ENCODE measurements around the gene ANKRD60.

DNA sequence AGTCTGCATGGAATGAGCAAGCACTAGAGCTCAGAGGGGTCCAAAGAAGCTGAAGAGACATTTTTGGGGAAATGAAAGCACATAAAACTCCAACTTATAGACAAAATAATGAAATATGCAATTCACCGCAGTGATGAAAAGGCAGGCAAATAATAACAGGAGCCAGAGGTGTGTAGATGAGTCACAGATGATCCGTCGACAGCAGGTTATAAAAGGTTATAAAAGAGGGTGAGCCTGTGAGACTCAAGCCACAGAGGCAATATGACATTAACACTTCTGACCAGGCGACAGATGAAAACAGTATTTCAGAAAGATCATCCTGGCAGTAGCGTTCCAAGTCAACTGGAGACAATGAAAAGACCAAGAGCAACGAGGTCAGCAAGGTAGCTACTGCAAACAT, 35.8 kb upstream of the ANKRD60 start:
- TF ChIP-seq POLR2A (IDR thresholded peaks at IDR 0.05), result no peak
- TF ChIP-seq, protein P1, sequence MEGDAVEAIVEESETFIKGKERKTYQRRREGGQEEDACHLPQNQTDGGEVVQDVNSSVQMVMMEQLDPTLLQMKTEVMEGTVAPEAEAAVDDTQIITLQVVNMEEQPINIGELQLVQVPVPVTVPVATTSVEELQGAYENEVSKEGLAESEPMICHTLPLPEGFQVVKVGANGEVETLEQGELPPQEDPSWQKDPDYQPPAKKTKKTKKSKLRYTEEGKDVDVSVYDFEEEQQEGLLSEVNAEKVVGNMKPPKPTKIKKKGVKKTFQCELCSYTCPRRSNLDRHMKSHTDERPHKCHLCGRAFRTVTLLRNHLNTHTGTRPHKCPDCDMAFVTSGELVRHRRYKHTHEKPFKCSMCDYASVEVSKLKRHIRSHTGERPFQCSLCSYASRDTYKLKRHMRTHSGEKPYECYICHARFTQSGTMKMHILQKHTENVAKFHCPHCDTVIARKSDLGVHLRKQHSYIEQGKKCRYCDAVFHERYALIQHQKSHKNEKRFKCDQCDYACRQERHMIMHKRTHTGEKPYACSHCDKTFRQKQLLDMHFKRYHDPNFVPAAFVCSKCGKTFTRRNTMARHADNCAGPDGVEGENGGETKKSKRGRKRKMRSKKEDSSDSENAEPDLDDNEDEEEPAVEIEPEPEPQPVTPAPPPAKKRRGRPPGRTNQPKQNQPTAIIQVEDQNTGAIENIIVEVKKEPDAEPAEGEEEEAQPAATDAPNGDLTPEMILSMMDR (IDR thresholded peaks at IDR 0.05), result no peak
- TF ChIP-seq POLR2AphosphoS5 (IDR thresholded peaks at IDR 0.05), result no peak
